ENCODE measurements around the gene NUDT1. TPM values are rescaled to one million over a fixed set of nuclear protein-coding genes. Genes with fewer than 3 reads are reported as not detected.

Gene NUDT1
- total RNA-seq, 1 experiment from 2014 or later: 47.4 TPM

DNA sequence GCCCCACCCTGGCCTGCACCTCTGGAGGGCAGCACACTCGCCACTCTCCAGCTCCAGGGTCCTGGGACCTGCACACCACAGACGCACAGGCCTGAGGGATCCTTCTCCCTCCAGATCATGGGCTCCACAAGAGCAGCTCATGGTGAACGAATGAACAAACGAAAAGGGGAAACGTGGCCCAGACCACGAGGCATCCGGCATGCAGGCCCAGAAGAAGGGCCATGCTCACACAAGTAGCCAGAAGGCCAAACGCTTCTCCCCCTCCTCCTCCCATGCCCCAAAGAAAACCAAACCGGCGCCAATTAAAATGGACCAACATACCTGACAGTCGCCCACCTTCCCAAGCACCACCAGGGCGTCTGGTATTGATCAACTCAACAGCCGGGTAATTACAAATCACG is 39.7 kb upstream of the NUDT1 start:
- Histone ChIP-seq H3K4me1 (ENCODE audit: control insufficient read depth in 1 of 2, insufficient read depth in 2 of 2, low read length in 2 of 2) (no peaks in the 10 kb centered on the region), H3K4me3 (replicated peaks in 1 of 2; ENCODE audit: low read depth in 1 of 2, low read length in 2 of 2) (no peak overlapping the region), H2AFZ (ENCODE audit: low read depth, low read length, poor library complexity, severe bottlenecking) (no peak overlapping the region), H3K4me2 (ENCODE audit: low read length) (no peak overlapping the region), H4K20me1 (ENCODE audit: insufficient read depth) (no peaks in the 10 kb centered on the region), H3K27me3 (ENCODE audit: insufficient read depth, low read length) (no peaks in the 10 kb centered on the region), H3K9me2 (ENCODE audit: insufficient read depth) (no peaks in the 10 kb centered on the region), H3K27ac (ENCODE audit: low read depth, low read length) (no peak overlapping the region), H3K79me2 (ENCODE audit: insufficient read depth, low read length) (no peaks in the 10 kb centered on the region), H3K9me3 (ENCODE audit: control insufficient read depth in 1 of 2, insufficient read depth in 1 of 2, low read depth in 1 of 2, low read length in 2 of 2) (no peaks in the 10 kb centered on the region), H3K36me3 (ENCODE audit: control insufficient read depth in 1 of 2, insufficient read depth in 2 of 2, low read length in 2 of 2) (peaks cover 3 to 5% of the 10 kb centered on the region in 2 experiments; a peak in 2 of 4 replicates), H3K9ac (ENCODE audit: low read length) (no peak overlapping the region)
- ATAC-seq: no peak
- ChIA-PET POLR2A (no interaction called here), CTCF (no interaction called here), RAD21 (ENCODE audit: low non-redundant PET in 1 of 2, low total read pairs in 2 of 2, uncharacterized antibody in 2 of 2, unreplicated experiment in 2 of 2) (no interaction called here)
- DNase-seq (ENCODE audit: low read depth, low spot score): no peak
- TF ChIP-seq SIN3A (IDR thresholded peaks at IDR 0.05; ENCODE audit: low read depth): no peak
- no peak for TF ChIP-seq SP1 (IDR thresholded peaks at IDR 0.05; ENCODE audit: low read depth)
- TF ChIP-seq, protein P1, sequence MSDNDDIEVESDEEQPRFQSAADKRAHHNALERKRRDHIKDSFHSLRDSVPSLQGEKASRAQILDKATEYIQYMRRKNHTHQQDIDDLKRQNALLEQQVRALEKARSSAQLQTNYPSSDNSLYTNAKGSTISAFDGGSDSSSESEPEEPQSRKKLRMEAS (IDR thresholded peaks at IDR 0.05): no peak
- no peak for TF ChIP-seq CBX3 (IDR thresholded peaks at IDR 0.05; ENCODE audit: low read depth)
- TF ChIP-seq, protein P2, sequence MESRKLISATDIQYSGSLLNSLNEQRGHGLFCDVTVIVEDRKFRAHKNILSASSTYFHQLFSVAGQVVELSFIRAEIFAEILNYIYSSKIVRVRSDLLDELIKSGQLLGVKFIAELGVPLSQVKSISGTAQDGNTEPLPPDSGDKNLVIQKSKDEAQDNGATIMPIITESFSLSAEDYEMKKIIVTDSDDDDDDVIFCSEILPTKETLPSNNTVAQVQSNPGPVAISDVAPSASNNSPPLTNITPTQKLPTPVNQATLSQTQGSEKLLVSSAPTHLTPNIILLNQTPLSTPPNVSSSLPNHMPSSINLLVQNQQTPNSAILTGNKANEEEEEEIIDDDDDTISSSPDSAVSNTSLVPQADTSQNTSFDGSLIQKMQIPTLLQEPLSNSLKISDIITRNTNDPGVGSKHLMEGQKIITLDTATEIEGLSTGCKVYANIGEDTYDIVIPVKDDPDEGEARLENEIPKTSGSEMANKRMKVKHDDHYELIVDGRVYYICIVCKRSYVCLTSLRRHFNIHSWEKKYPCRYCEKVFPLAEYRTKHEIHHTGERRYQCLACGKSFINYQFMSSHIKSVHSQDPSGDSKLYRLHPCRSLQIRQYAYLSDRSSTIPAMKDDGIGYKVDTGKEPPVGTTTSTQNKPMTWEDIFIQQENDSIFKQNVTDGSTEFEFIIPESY (IDR thresholded peaks at IDR 0.05; ENCODE audit: extremely low read depth, insufficient replicate concordance, low read length): no peak
- TF ChIP-seq TCF7L2 (IDR thresholded peaks at IDR 0.05; ENCODE audit: borderline replicate concordance, extremely low read depth, insufficient read depth, insufficient read length): no peak
- no peak for TF ChIP-seq RAD21 (IDR thresholded peaks at IDR 0.05; ENCODE audit: low read depth)
- TF ChIP-seq POLR2AphosphoS5 (IDR thresholded peaks at IDR 0.05; ENCODE audit: low read depth, low read length): no peak
- TF ChIP-seq EZH2 (IDR thresholded peaks at IDR 0.05): no peak
- BruUV-seq (replicated peaks): no TSS peak
- intact Hi-C loops (cut with micrococcal nuclease): loop anchor here (10.0 kb wide), 1 partner anchor 98 kb away; no protein-coding TSS in a partner anchor
